ENCODE results near the gene RASSF8.

RASSF8 gene

DNA sequence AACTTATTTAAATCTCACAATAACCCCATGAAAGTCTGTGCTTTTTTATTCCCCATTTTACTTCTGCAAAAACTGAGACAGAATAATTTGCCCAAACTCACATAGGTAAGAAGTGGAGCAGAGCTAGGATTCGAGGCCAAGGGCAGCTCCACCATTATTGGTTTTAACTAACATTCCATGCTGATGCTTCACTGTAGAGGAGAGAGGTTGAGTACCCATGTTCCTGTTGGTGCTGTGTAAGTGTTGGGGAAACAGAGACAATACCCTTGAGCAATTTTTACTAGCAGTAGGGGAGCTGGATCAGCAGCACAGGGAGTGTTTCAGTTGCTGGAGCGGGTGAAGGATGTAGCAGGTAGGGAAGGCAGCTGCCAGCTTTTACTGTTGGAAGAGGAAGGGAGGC, 21.1 kb downstream of the RASSF8 start:
- no peak for TF ChIP-seq ISL1 (CRISPR knock-in tag; IDR thresholded peaks at IDR 0.05)
- no peak for TF ChIP-seq SNAI2 (CRISPR knock-in tag; IDR thresholded peaks at IDR 0.05)
- no peak for TF ChIP-seq BACH2 (CRISPR knock-in tag; IDR thresholded peaks at IDR 0.05; ENCODE audit: borderline replicate concordance)
- TF ChIP-seq, protein P1, sequence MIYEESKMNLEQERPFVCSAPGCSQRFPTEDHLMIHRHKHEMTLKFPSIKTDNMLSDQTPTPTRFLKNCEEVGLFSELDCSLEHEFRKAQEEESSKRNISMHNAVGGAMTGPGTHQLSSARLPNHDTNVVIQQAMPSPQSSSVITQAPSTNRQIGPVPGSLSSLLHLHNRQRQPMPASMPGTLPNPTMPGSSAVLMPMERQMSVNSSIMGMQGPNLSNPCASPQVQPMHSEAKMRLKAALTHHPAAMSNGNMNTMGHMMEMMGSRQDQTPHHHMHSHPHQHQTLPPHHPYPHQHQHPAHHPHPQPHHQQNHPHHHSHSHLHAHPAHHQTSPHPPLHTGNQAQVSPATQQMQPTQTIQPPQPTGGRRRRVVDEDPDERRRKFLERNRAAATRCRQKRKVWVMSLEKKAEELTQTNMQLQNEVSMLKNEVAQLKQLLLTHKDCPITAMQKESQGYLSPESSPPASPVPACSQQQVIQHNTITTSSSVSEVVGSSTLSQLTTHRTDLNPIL (CRISPR knock-in tag; IDR thresholded peaks at IDR 0.05; ENCODE audit: low read depth), result no peak
- TF ChIP-seq, protein P2, sequence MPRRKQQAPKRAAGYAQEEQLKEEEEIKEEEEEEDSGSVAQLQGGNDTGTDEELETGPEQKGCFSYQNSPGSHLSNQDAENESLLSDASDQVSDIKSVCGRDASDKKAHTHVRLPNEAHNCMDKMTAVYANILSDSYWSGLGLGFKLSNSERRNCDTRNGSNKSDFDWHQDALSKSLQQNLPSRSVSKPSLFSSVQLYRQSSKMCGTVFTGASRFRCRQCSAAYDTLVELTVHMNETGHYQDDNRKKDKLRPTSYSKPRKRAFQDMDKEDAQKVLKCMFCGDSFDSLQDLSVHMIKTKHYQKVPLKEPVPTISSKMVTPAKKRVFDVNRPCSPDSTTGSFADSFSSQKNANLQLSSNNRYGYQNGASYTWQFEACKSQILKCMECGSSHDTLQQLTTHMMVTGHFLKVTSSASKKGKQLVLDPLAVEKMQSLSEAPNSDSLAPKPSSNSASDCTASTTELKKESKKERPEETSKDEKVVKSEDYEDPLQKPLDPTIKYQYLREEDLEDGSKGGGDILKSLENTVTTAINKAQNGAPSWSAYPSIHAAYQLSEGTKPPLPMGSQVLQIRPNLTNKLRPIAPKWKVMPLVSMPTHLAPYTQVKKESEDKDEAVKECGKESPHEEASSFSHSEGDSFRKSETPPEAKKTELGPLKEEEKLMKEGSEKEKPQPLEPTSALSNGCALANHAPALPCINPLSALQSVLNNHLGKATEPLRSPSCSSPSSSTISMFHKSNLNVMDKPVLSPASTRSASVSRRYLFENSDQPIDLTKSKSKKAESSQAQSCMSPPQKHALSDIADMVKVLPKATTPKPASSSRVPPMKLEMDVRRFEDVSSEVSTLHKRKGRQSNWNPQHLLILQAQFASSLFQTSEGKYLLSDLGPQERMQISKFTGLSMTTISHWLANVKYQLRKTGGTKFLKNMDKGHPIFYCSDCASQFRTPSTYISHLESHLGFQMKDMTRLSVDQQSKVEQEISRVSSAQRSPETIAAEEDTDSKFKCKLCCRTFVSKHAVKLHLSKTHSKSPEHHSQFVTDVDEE (CRISPR knock-in tag; IDR thresholded peaks at IDR 0.05), result no peak
- no peak for TF ChIP-seq ZFP3 (CRISPR knock-in tag; IDR thresholded peaks at IDR 0.05)
- no peak for TF ChIP-seq ZC3H10 (CRISPR knock-in tag; IDR thresholded peaks at IDR 0.05)
- no peak for TF ChIP-seq ZNF8 (CRISPR knock-in tag; IDR thresholded peaks at IDR 0.05)
- no peak for TF ChIP-seq OSR1 (CRISPR knock-in tag; IDR thresholded peaks at IDR 0.05)
- TF ChIP-seq ZNF565 (CRISPR knock-in tag; conservative IDR thresholded peaks at IDR 0.05; ENCODE audit: low read depth), result no peak
- no peak for ATAC-seq

DNA sequence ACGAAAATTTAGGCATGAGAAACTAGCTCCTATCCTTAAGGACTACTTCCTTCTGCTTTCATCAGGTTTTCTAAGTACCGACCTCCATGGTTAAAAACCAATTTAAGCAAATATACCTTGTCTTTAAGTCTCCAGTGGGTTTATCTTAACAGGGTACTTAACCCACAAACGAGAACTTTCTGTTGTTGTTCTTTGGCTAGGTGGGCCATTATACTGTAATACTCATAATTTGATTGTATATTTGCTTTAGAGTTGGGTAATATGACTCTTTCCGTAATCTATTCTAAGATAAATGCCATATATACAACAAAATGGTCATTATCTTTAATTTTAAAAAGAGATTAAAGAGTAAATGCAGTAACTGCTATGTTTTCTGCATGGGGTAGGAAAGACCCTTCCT, 21.6 kb downstream of the RASSF8 start:
- TF ChIP-seq RARB (CRISPR knock-in tag; IDR thresholded peaks at IDR 0.05), result no peak
- no peak for ATAC-seq

DNA sequence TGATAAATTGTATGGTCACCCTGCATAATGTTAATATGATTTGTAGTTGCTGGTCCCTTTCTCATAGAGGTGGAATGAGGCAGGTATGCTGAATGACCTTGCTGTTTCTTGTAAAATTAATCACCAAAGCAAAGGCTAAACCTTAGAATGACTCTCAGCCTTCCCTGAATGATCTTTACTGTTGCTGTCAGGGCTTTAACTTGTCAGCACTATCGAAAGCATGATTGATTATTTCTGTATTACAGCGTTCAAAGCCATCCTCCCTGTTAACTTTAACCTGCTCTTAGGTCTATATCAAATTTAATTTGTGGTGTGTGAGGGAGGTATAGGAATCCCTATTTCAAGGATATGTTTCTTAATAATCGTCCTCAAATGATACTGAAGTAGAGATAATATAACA, 23.1 kb downstream of the RASSF8 start:
- TF ChIP-seq, protein P2 (CRISPR knock-in tag; IDR thresholded peaks at IDR 0.05), result no peak
- TF ChIP-seq TOX (CRISPR knock-in tag; IDR thresholded peaks at IDR 0.05; ENCODE audit: borderline replicate concordance) (no peak), ZNF8 (CRISPR knock-in tag; IDR thresholded peaks at IDR 0.05) (no peak), ESRRG (CRISPR knock-in tag; IDR thresholded peaks at IDR 0.05) (no peak), ARNTL (CRISPR knock-in tag; IDR thresholded peaks at IDR 0.05; ENCODE audit: borderline replicate concordance, low read depth) (no peak), ZFP3 (CRISPR knock-in tag; IDR thresholded peaks at IDR 0.05) (no peak), ISL1 (CRISPR knock-in tag; IDR thresholded peaks at IDR 0.05) (no peak), TCF4 (CRISPR knock-in tag; IDR thresholded peaks at IDR 0.05; ENCODE audit: borderline replicate concordance) (no peak), ZFP30 (CRISPR knock-in tag; IDR thresholded peaks at IDR 0.05) (no peak), CSDC2 (CRISPR knock-in tag; IDR thresholded peaks at IDR 0.05) (no peak), ZC3H10 (CRISPR knock-in tag; IDR thresholded peaks at IDR 0.05) (no peak), SNAI2 (CRISPR knock-in tag; IDR thresholded peaks at IDR 0.05) (no peak), RARB (CRISPR knock-in tag; IDR thresholded peaks at IDR 0.05) (no peak), PPARA (CRISPR knock-in tag; IDR thresholded peaks at IDR 0.05; ENCODE audit: borderline replicate concordance) (no peak), OSR1 (CRISPR knock-in tag; IDR thresholded peaks at IDR 0.05) (no peak)
- TF ChIP-seq, protein P1 (CRISPR knock-in tag; IDR thresholded peaks at IDR 0.05; ENCODE audit: low read depth), result no peak
- TF ChIP-seq, protein P3, sequence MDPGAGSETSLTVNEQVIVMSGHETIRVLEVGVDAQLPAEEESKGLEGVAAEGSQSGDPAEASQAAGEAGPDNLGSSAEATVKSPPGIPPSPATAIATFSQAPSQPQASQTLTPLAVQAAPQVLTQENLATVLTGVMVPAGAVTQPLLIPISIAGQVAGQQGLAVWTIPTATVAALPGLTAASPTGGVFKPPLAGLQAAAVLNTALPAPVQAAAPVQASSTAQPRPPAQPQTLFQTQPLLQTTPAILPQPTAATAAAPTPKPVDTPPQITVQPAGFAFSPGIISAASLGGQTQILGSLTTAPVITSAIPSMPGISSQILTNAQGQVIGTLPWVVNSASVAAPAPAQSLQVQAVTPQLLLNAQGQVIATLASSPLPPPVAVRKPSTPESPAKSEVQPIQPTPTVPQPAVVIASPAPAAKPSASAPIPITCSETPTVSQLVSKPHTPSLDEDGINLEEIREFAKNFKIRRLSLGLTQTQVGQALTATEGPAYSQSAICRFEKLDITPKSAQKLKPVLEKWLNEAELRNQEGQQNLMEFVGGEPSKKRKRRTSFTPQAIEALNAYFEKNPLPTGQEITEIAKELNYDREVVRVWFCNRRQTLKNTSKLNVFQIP (CRISPR knock-in tag; IDR thresholded peaks at IDR 0.05; ENCODE audit: borderline replicate concordance, low read depth), result no peak
- TF ChIP-seq, protein P4, sequence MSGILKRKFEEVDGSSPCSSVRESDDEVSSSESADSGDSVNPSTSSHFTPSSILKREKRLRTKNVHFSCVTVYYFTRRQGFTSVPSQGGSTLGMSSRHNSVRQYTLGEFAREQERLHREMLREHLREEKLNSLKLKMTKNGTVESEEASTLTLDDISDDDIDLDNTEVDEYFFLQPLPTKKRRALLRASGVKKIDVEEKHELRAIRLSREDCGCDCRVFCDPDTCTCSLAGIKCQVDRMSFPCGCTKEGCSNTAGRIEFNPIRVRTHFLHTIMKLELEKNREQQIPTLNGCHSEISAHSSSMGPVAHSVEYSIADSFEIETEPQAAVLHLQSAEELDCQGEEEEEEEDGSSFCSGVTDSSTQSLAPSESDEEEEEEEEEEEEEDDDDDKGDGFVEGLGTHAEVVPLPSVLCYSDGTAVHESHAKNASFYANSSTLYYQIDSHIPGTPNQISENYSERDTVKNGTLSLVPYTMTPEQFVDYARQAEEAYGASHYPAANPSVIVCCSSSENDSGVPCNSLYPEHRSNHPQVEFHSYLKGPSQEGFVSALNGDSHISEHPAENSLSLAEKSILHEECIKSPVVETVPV (CRISPR knock-in tag; IDR thresholded peaks at IDR 0.05), result no peak
- no peak for ATAC-seq

All from SK-N-SH treated with all-trans-retinoic acid at 6 μM for 48 hours (cell line).